SJCRH30 (cell line): Measurements from ENCODE around the gene CAMSAP3. TPM values are rescaled to one million over a fixed set of nuclear protein-coding genes. Genes with fewer than 3 reads are reported as not detected.

ENCODE experiments used
- DNase-seq, 2 experiments: peaks; one replicate each; pipeline ENCODE4 v3.0.0-alpha.2; 2015 to 2020
- H3K27ac ChIP-seq: fragments of 250-450 bp; sonication (Bioruptor Pico); 2 replicates; pipeline ENCODE4 v1.5.1; 2020; ENCODE audit warnings: mild to moderate bottlenecking, moderate library complexity
- H3K27me3 ChIP-seq: fragments of 250-450 bp; sonication (Bioruptor Pico); 2 replicates; pipeline ENCODE4 v1.5.1; 2020; ENCODE audit warnings: mild to moderate bottlenecking, moderate library complexity
- H3K36me3 ChIP-seq: fragments of 250-450 bp; sonication (Bioruptor Pico); 2 replicates; pipeline ENCODE4 v1.5.1; 2020; ENCODE audit warnings: mild to moderate bottlenecking, moderate library complexity
- H3K4me1 ChIP-seq: fragments of 250-450 bp; sonication (Bioruptor Pico); 2 replicates; pipeline ENCODE4 v1.5.1; 2020; ENCODE audit warnings: mild to moderate bottlenecking, moderate library complexity
- H3K4me3 ChIP-seq: fragments of 250-450 bp; sonication (Bioruptor Pico); 2 replicates; pipeline ENCODE4 v1.5.1; 2020; ENCODE audit warnings: mild to moderate bottlenecking, moderate library complexity
- H3K9me3 ChIP-seq: fragments of 250-450 bp; sonication (Bioruptor Pico); replicated peaks from 2 replicates; pipeline ENCODE4 v1.5.1; 2020; ENCODE audit warnings: mild to moderate bottlenecking, moderate library complexity
- total RNA-seq: library from RNA; depleted of rRNA; stranded (reverse); fragments of >200 nt; shearing (Covaris generic); gene quantifications from 2 replicates; pipeline ENCODE4 v1.2.3, GENCODE V29; 2014; rRNA removed

The CAMSAP3 gene
- total RNA-seq, 1 experiment from 2014 or later, result 0.04 TPM

DNA sequence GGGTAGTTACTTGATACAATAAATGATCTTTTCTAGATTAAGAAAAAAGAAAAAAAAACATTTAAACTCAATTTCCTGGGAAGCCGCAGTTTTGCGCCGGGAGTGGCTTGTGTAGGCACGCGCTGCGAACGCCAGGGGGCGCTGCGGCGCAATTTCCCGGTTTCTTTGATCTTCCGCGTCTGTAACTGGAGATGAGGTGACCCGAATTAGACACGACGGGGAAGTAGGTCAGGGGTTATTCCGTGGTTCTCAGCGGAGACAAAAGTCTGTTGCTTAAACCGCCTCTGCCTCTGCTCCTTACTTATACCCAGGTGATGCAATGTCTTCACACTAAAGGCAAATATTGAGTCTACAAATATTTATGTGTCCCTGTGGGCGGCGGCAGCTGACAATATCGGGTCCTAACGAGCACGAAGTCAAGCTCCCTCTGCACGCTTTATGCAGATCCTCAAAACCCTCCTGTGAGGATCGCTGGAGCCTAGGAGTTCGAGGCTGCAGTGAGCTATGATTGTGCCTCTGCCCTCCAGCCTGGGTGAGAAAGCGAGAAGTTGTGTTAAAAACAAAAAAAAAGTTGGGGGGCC, 56.5 kb downstream of the CAMSAP3 start:
- Histone ChIP-seq H3K4me3 (no peak overlapping the region), H3K9me3 (no peaks in the 10 kb centered on the region), H3K27ac (no peak overlapping the region), H3K27me3 (peaks cover 3% of the 10 kb centered on the region; the same call in 1 of the 2 replicates), H3K36me3 (no peaks in the 10 kb centered on the region), H3K4me1 (peaks cover 4% of the 10 kb centered on the region; the same call in 1 of the 2 replicates)
- DNase-seq, result peak; percentile 70 to 85

DNA sequence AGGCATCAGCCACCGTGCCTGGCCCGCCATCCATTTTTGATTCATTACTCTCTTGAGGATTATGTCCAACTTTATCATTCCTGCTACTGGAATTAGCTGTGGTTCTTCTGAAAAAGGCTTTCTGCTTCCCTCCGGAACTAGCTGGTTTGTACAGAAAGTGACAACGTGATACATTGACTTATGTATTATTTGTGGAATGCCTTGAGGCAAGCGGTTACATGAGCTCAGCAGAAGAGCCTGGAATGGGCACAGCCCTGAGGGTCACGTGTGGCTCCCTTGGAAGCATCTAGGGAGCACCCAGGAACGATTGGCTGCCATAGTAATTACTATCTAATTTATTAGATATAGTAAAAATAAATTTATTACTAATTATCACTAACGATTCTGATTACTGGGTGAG, 58.7 kb downstream of the CAMSAP3 start:
- Histone ChIP-seq H3K36me3 (no peaks in the 10 kb centered on the region), H3K4me3 (no peak overlapping the region), H3K27me3 (peaks cover 3% of the 10 kb centered on the region; the same call in 1 of the 2 replicates), H3K27ac (no peak overlapping the region), H3K4me1 (peaks cover 4% of the 10 kb centered on the region; the same call in 1 of the 2 replicates), H3K9me3 (no peaks in the 10 kb centered on the region)
- DNase-seq, result peak in 1 of 2 experiments; percentile 22

DNA sequence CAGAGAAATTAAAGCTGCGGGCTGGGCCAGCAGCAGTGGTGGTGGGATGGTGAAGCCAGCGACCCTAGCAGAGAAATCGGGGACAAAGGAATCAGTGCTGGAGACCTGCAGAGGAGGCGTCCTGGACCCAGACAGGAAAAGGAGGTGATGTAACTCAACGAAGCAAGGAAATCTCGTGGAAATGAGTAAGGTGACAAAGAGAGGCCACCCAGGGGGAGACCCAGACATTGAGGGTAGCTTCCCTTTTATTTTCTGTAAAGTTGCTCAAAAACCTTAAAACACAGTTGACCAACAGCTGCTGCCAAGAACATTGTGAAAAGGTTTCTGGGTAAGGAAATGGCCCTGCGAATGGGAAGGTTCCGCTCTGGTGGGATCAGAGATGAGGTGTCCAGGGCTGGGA, 59.9 kb downstream of the CAMSAP3 start:
- Histone ChIP-seq H3K9me3 (no peaks in the 10 kb centered on the region), H3K4me3 (no peak overlapping the region), H3K36me3 (no peaks in the 10 kb centered on the region), H3K4me1 (peaks cover 4% of the 10 kb centered on the region; the same call in 1 of the 2 replicates), H3K27ac (no peak overlapping the region), H3K27me3 (peaks cover 3% of the 10 kb centered on the region; the same call in 1 of the 2 replicates)
- DNase-seq, result no peak

- no peak for DNase-seq
- H3K27me3 ChIP-seq, result peaks cover 3% of the 10 kb centered on the region; the same call in 1 of the 2 replicates
- H3K4me3 ChIP-seq, result no peak overlapping the region
- H3K9me3 ChIP-seq, result no peaks in the 10 kb centered on the region
- H3K27ac ChIP-seq, result no peak overlapping the region
- H3K36me3 ChIP-seq, result no peaks in the 10 kb centered on the region
- peaks cover 2% of the 10 kb centered on the region; the same call in 1 of the 2 replicates for H3K4me1 ChIP-seq
Observed at GRCh38 chr19:7657131-7657751, 61.6 kb downstream of the CAMSAP3 start.

DNA sequence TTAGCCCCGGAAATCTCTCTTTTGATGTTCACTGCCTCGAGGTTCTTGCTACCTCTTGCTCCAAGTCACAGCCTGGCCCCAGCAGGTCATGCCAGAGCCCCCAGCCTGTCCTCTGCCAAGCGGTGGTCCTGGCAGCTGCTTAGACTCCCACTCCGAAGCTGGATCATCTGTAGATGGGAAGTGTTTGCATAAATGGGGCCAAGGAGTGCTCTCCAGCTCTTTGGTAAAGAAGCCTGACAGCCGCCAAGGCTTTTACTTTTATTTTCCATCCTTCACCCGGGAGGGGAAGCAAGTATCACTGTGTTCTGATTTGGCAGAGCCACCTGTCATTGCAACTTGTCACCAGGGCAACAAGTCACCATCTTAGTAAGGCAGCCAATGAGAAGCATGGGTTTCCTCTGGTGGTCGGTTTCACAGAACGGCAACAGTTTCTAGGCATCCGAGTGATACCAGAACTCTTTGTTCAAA, 62.6 kb downstream of the CAMSAP3 start:
- peak; percentile 24 to 52 for DNase-seq
- H3K36me3 ChIP-seq, result no peaks in the 10 kb centered on the region
- no peak overlapping the region for H3K4me3 ChIP-seq
- H3K27me3 ChIP-seq, result peaks cover 3% of the 10 kb centered on the region; the same call in 1 of the 2 replicates
- H3K27ac ChIP-seq, result no peak overlapping the region
- no peaks in the 10 kb centered on the region for H3K9me3 ChIP-seq
- H3K4me1 ChIP-seq, result no peaks in the 10 kb centered on the region

DNA sequence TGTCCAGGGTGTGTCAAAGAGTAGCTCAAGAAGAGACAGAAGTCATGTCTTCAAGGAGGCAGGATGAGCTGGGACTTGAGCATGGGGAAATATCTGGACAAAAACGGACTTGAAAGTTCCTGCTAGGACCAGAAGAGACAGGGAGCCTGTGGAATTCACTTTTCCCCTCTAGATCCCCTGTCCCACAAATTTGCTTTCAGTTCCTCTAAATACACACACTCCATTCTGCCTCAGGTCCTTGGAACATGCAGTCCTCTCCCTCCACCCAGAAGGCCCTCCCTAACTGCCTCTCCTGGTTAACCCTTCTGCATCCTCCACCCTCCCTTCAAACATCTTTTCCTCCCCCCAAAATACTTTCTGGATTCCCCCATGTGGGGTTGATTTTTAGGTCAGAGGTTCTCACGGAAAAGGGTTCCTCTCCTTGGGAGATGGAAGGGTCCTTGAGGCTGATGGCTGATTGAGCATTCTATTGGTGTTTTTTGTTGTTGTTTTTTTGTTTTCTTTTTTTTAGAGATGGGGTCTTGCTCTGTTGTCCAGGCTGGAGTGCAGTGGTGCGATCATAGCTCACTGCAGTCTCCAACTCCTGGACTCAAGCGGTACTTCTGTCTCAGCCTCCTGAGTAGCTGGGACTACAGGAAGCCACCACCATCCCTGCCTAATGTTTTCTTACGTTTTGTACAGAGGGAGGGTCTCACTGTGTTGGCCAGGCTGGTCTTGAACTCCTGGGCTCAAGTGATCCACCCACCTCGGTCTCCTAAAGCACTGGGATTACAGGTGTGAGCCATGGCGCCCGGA, 66.3 kb downstream of the CAMSAP3 start:
- H3K4me3 ChIP-seq, result no peak overlapping the region
- no peak overlapping the region for H3K27ac ChIP-seq
- DNase-seq, result no peak
- H3K27me3 ChIP-seq, result no peaks in the 10 kb centered on the region; the same call in 1 of the 2 replicates
- H3K36me3 ChIP-seq, result no peaks in the 10 kb centered on the region
- H3K4me1 ChIP-seq, result no peaks in the 10 kb centered on the region
- no peaks in the 10 kb centered on the region for H3K9me3 ChIP-seq

DNA sequence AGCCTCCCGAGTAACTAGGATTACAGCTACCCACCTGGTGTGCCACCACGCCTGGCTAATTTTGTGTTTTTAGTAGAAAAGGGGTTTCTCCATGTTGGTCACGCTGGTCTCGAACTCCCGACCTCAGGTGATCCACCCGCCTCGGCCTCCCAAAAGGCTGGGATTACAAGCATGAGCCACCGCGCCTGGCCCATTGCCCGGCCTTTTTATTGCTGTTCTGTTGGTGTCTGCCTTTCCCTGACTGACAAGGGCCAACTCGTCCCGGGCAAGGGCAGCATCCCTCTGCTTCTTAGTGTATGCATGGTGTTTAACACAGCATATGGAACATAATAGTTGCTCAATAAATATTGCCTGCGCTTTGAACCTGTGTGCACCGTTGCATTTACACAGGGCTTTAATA, 67.0 kb downstream of the CAMSAP3 start:
- Histone ChIP-seq H3K27me3 (no peaks in the 10 kb centered on the region; the same call in 1 of the 2 replicates), H3K4me1 (no peaks in the 10 kb centered on the region), H3K36me3 (no peaks in the 10 kb centered on the region)

DNA sequence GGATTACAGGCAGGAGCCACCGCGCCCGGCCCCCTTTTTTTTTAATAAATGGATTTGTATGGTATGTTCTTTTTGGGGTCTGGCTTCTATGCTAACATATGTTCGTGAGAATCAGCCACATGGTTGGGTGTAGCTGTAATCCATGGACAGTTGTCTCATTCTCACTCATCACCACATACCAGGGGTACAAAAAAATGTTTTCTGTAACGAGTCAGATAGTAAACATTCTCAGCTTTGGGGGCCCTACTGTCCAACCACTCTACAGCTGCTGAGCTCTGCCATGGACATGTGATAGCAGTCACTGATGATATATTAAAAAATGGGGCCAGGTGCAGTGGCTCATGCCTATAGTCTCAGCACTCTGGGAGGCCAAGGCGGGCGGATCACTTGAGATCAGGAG, 68.0 kb downstream of the CAMSAP3 start:
- H3K36me3 ChIP-seq, result no peaks in the 10 kb centered on the region
- no peak overlapping the region for H3K27ac ChIP-seq
- DNase-seq, result peak; percentile 52 to 56
- no peak overlapping the region for H3K4me3 ChIP-seq
- H3K4me1 ChIP-seq, result no peaks in the 10 kb centered on the region
- no peaks in the 10 kb centered on the region for H3K9me3 ChIP-seq
- no peaks in the 10 kb centered on the region; the same call in 1 of the 2 replicates for H3K27me3 ChIP-seq

More for the DNA sequence above, 67.0 kb downstream of the CAMSAP3 start:
- DNase-seq, result no peak
- Histone ChIP-seq H3K9me3 (no peaks in the 10 kb centered on the region), H3K4me3 (no peak overlapping the region), H3K27ac (no peak overlapping the region)

DNA sequence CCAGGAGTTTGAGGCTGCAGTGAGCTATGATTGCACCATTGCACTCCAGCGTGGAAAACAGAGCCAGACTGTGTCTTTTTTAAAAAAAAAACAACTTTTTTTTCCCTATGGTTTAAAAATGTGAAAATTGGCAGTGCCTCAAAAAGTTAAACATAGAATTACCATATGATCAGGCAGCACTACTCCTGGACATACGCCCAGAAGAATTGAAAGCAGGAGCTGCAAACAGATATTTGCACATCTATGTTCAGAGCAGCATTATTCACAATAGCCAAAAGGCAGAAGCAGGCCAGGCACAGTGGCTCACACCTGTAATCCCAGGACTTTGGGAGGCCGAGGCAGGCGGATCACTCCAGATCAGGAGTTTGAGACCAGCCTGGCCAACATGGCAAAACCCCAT, 69.4 kb downstream of the CAMSAP3 start:
- Histone ChIP-seq H3K27ac (no peak overlapping the region), H3K9me3 (no peaks in the 10 kb centered on the region), H3K4me3 (no peak overlapping the region), H3K27me3 (no peaks in the 10 kb centered on the region), H3K36me3 (no peaks in the 10 kb centered on the region), H3K4me1 (no peaks in the 10 kb centered on the region)
- no peak for DNase-seq

Other genes starting within 250 kb of the CAMSAP3 start
- gene ARHGEF18, start 246.9 kb upstream of the CAMSAP3 start, total RNA-seq, result 18.4 and 19.2 TPM in 2 replicates
- gene PEX11G, start 106.8 kb upstream of the CAMSAP3 start, total RNA-seq, result not detected in 2 replicates
- gene ZNF358, start 79.8 kb upstream of the CAMSAP3 start, total RNA-seq, result 28.8 and 33.8 TPM in 2 replicates
- gene MCOLN1, start 73.2 kb upstream of the CAMSAP3 start, total RNA-seq, result 3.8 and 5.8 TPM in 2 replicates
- gene PNPLA6, start 60.1 kb upstream of the CAMSAP3 start, total RNA-seq, result 14.2 and 17.3 TPM in 2 replicates
- 29.5 and 33.0 TPM in 2 replicates for gene XAB2, start 33.7 kb downstream of the CAMSAP3 start, total RNA-seq
- gene PET100, start 33.9 kb downstream of the CAMSAP3 start, total RNA-seq, result 51.0 and 62.1 TPM in 2 replicates
- gene PCP2, start 37.9 kb downstream of the CAMSAP3 start, total RNA-seq, result not detected in 2 replicates
- 0.15 TPM in 1 of 2 replicates, not detected in the other for gene STXBP2, start 41.2 kb downstream of the CAMSAP3 start, total RNA-seq
- gene RETN, start 73.2 kb downstream of the CAMSAP3 start, total RNA-seq, result not detected in 2 replicates
- not detected in 2 replicates for gene MCEMP1, start 81.2 kb downstream of the CAMSAP3 start, total RNA-seq
- 18.5 and 25.1 TPM in 2 replicates for gene TRAPPC5, start 85.0 kb downstream of the CAMSAP3 start, total RNA-seq
- not detected in 2 replicates for gene FCER2, start 106.3 kb downstream of the CAMSAP3 start, total RNA-seq
- gene CLEC4G, start 136.2 kb downstream of the CAMSAP3 start, total RNA-seq, result not detected in 2 replicates
- not detected in 2 replicates for gene CD209, start 151.7 kb downstream of the CAMSAP3 start, total RNA-seq
- not detected in 2 replicates for gene CLEC4M, start 167.4 kb downstream of the CAMSAP3 start, total RNA-seq
- 5.5 and 6.0 TPM in 2 replicates for gene EVI5L, start 234.4 kb downstream of the CAMSAP3 start, total RNA-seq